A549 (cell line): ENCODE data around the gene RNF114. TPM values are rescaled to one million over a fixed set of nuclear protein-coding genes. Genes with fewer than 3 reads are reported as not detected.

Experiments
- CBX2 ChIP-seq: fragments of 200-600 bp; sonication (generic); IDR thresholded peaks from 2 replicates; pipeline ENCODE4 v1.6.1; 2016; ENCODE audit warnings: low read depth, mild to moderate bottlenecking, borderline replicate concordance
- E2F6 ChIP-seq: IDR thresholded peaks from 2 replicates; pipeline ENCODE4 v1.6.1; 2012; ENCODE audit warnings: low read depth, borderline replicate concordance
- EHF ChIP-seq: fragments of 250-450 bp; sonication (Bioruptor Pico); IDR thresholded peaks from 2 replicates; pipeline ENCODE4 v1.5.0; 2020; ENCODE audit warnings: mild to moderate bottlenecking
- ELK1 ChIP-seq: fragments of 150-350 bp; IDR thresholded peaks from 2 replicates; pipeline ENCODE4 v1.6.1; 2014; ENCODE audit warnings: low read depth, mild to moderate bottlenecking, low read length
- HES2 ChIP-seq: fragments of >200 bp; sonication (Bioruptor Twin); formaldehyde crosslinking; IDR thresholded peaks from 2 replicates; pipeline ENCODE4 v1.6.1; 2016
- HEYL ChIP-seq: fragments of 250-450 bp; sonication (Bioruptor Pico); IDR thresholded peaks from 2 replicates; pipeline ENCODE4 v1.8.0; 2021; ENCODE audit warnings: mild to moderate bottlenecking, moderate library complexity
- HMGXB4 ChIP-seq: fragments of 250-450 bp; sonication (Bioruptor Pico); IDR thresholded peaks from 2 replicates; pipeline ENCODE4 v1.5.0; 2021; ENCODE audit warnings: mild to moderate bottlenecking, moderate library complexity, borderline replicate concordance
- HOXA7 ChIP-seq: fragments of 250-450 bp; sonication (Bioruptor Pico); IDR thresholded peaks from 2 replicates; pipeline ENCODE4 v1.5.0; 2020; ENCODE audit warnings: mild to moderate bottlenecking, moderate library complexity
- HOXB5 ChIP-seq: fragments of 250-450 bp; sonication (Bioruptor Pico); IDR thresholded peaks from 2 replicates; pipeline ENCODE4 v1.5.0; 2020; ENCODE audit warnings: mild to moderate bottlenecking, moderate library complexity
- JUN ChIP-seq, 2 experiments: fragments of >200 bp; sonication (Bioruptor Twin); formaldehyde crosslinking; IDR thresholded peaks; 2 replicates in 1 of 2; 3 replicates in 1 of 2; pipeline ENCODE4 v1.6.1; 2016 to 2017
- KDM5A ChIP-seq: fragments of 200-600 bp; sonication (generic); IDR thresholded peaks from 2 replicates; pipeline ENCODE4 v1.6.1; 2016; ENCODE audit warnings: antibody characterized with exemption, mild to moderate bottlenecking
- MAX ChIP-seq: IDR thresholded peaks from 2 replicates; pipeline ENCODE4 v1.6.1; 2012
- MAZ ChIP-seq: fragments of 150-350 bp; IDR thresholded peaks from 2 replicates; pipeline ENCODE4 v1.6.1; 2014; ENCODE audit warnings: antibody characterized with exemption, low read depth, low read length, borderline replicate concordance
- PBX3 ChIP-seq: IDR thresholded peaks from 2 replicates; pipeline ENCODE4 v1.6.1; 2012
- PHF8 ChIP-seq: fragments of 200-600 bp; sonication (generic); IDR thresholded peaks from 2 replicates; pipeline ENCODE4 v1.6.1; 2016; ENCODE audit warnings: low read depth, mild to moderate bottlenecking, antibody characterized with exemption, moderate library complexity, borderline replicate concordance
- POLR2A ChIP-seq: IDR thresholded peaks from 2 replicates; pipeline ENCODE4 v1.6.1; 2012; ENCODE audit warnings: mild to moderate bottlenecking, low read length
- REST ChIP-seq: fragments of 200-600 bp; sonication (generic); IDR thresholded peaks from 2 replicates; pipeline ENCODE4 v1.6.1; 2016; ENCODE audit warnings: antibody characterized with exemption, mild to moderate bottlenecking, moderate library complexity
- RFX5 ChIP-seq: fragments of 450-650 bp; IDR thresholded peaks from 2 replicates; pipeline ENCODE4 v1.7.1; 2014; ENCODE audit warnings: antibody characterized with exemption, mild to moderate bottlenecking, moderate library complexity
- RNF2 ChIP-seq: fragments of 200-600 bp; sonication (generic); IDR thresholded peaks from 2 replicates; pipeline ENCODE4 v1.6.1; 2016; ENCODE audit warnings: low read depth, mild to moderate bottlenecking, antibody characterized with exemption, moderate library complexity, borderline replicate concordance
- ZNF302 ChIP-seq: fragments of 250-450 bp; sonication (Bioruptor Pico); IDR thresholded peaks from 2 replicates; pipeline ENCODE4 v1.9.0; 2021; ENCODE audit warnings: inconsistent platforms, mild to moderate bottlenecking, moderate library complexity
- polyA plus RNA-seq, 4 experiments: library from polyadenylated mRNA; depleted of rRNA in 3 of 4; stranded (reverse); fragments of >200 nt; fragmentation: RNase III in 1 of 4; extraction: RNeasy Plus Mini Kit Qiagen cat#74134 plus additional on column Dnase treatment in 1 of 4; gene quantifications; 2 replicates in 3 of 4; 3 replicates in 1 of 4; pipeline ENCODE4 v1.2.3, GENCODE V29; 2011 to 2017

The RNF114 gene
- polyA plus RNA-seq, 2 of the 4 experiments (the other 2 are of a cell fraction) = 43.1 to 44.8 TPM

GRCh38 chr20:49979030-49979832, 43.0 kb downstream of the RNF114 start (continued):
- TF ChIP-seq HMGXB4 (CRISPR knock-in tag) = no peak
- TF ChIP-seq E2F6 = peak; percentile 82; the same call in 1 of the 2 replicates
- TF ChIP-seq HES2 = no peak
- TF ChIP-seq PBX3 = no peak
- TF ChIP-seq ELK1 = no peak
- TF ChIP-seq HEYL (CRISPR knock-in tag) = no peak
- TF ChIP-seq CBX2 = no peak
- 0 out of 2 replicates have a peak, but pooled peaks have one; percentile 43 for TF ChIP-seq HOXB5 (CRISPR knock-in tag)
- peak; percentile 96 for TF ChIP-seq MAX
- TF ChIP-seq MAZ = 0 out of 2 replicates have a peak, but pooled peaks have one; percentile 63
- no peak for TF ChIP-seq HOXA7 (CRISPR knock-in tag)
- no peak for TF ChIP-seq PHF8
- TF ChIP-seq RNF2 = no peak
- no peak for TF ChIP-seq ZNF302 (CRISPR knock-in tag)
- 0 out of 2 replicates have a peak, but pooled peaks have one; percentile 46 for TF ChIP-seq RFX5
- no peak for TF ChIP-seq REST
- TF ChIP-seq EHF (CRISPR knock-in tag) = no peak
- peak in 1 of 2 experiments; percentile 20; a peak in 1 of 5 replicates for TF ChIP-seq JUN (IDR thresholded peaks at IDR 0.05)
- TF ChIP-seq POLR2A = no peak
- TF ChIP-seq KDM5A = no peak
